ENCODE data around the gene OSMR.

- no peak for TF ChIP-seq EZH2 (IDR thresholded peaks at IDR 0.05; ENCODE audit: insufficient read depth, poor library complexity, severe bottlenecking)
- no peak for TF ChIP-seq EZH2phosphoT487 (IDR thresholded peaks at IDR 0.05; ENCODE audit: insufficient read depth, low read depth)
Measured at GRCh38 chr5:38831117-38831516, 14.7 kb upstream of the OSMR start.

Measured in GM23248 (cell line).